Suppressor macrophage treated with lipopolysaccharide for 4 hours (primary cell): Measurements from ENCODE around the gene CCDC88C.
A peak's percentile ranks its signal among the peaks of the same experiment; 100 is the strongest.

Experiments
- DNase-seq: peaks from one replicate; pipeline ENCODE4 v3.0.0-alpha.2; 2020

The CCDC88C gene

GRCh38 chr14:91377700-91378652 is 39.6 kb downstream of the CCDC88C start:
- DNase-seq: peak; percentile 62

- DNase-seq: no peak
Observed at GRCh38 chr14:91376547-91377477, 40.8 kb downstream of the CCDC88C start.

- no peak for DNase-seq
Observed at GRCh38 chr14:91375720-91376452, 41.7 kb downstream of the CCDC88C start.

- no peak for DNase-seq
Observed at GRCh38 chr14:91374879-91375702, 42.5 kb downstream of the CCDC88C start.

- no peak for DNase-seq
Observed at GRCh38 chr14:91374287-91374878, 43.2 kb downstream of the CCDC88C start.

- peak; percentile 71 for DNase-seq
Observed at GRCh38 chr14:91373591-91374254, 43.9 kb downstream of the CCDC88C start.

- DNase-seq: no peak
Observed at GRCh38 chr14:91372671-91373495, 44.7 kb downstream of the CCDC88C start.

- DNase-seq: no peak
Observed at GRCh38 chr14:91371990-91372375, 45.6 kb downstream of the CCDC88C start.

GRCh38 chr14:91371011-91371989 is 46.3 kb downstream of the CCDC88C start:
- DNase-seq: no peak

GRCh38 chr14:91369628-91370445 is 47.8 kb downstream of the CCDC88C start:
- no peak for DNase-seq

GRCh38 chr14:91368776-91369416 is 48.7 kb downstream of the CCDC88C start:
- DNase-seq: no peak

GRCh38 chr14:91367173-91368171 is 50.1 kb downstream of the CCDC88C start:
- DNase-seq: peak; percentile 46

GRCh38 chr14:91366749-91367148 is 50.9 kb downstream of the CCDC88C start:
- DNase-seq: no peak

- no peak for DNase-seq
Observed at GRCh38 chr14:91365552-91365951, 52.1 kb downstream of the CCDC88C start.

- DNase-seq: no peak
Observed at GRCh38 chr14:91364524-91365270, 52.9 kb downstream of the CCDC88C start.
